IPS-18c (cell line): Measurements from ENCODE around the gene CCDC134.
A peak's percentile ranks its signal among the peaks of the same experiment; 100 is the strongest.

Experiments
- H3K4me3 ChIP-seq: 2 replicates; pipeline ENCODE4 v1.7.0; 2013; ENCODE audit warnings: low read depth, mild to moderate bottlenecking, low read length, moderate library complexity; ENCODE audit not compliant: insufficient read depth
- H3K9me3 ChIP-seq: one replicate; pipeline ENCODE4 v1.6.1; 2013; ENCODE audit warnings: mild to moderate bottlenecking, low read length, moderate library complexity; ENCODE audit not compliant: control insufficient read depth, insufficient read depth

Gene CCDC134

GRCh38 chr22:41780746-41781505, 19.6 kb upstream of the CCDC134 start:
- no peaks in the 10 kb centered on the region for H3K9me3 ChIP-seq
- no peak overlapping the region for H3K4me3 ChIP-seq

GRCh38 chr22:41781507-41781906, 19.0 kb upstream of the CCDC134 start:
- H3K9me3 ChIP-seq = no peaks in the 10 kb centered on the region
- no peak overlapping the region for H3K4me3 ChIP-seq

GRCh38 chr22:41782316-41782715, 18.2 kb upstream of the CCDC134 start:
- H3K4me3 ChIP-seq = no peak overlapping the region
- H3K9me3 ChIP-seq = no peaks in the 10 kb centered on the region

GRCh38 chr22:41782751-41783150, 17.7 kb upstream of the CCDC134 start:
- H3K4me3 ChIP-seq = no peak overlapping the region
- no peaks in the 10 kb centered on the region for H3K9me3 ChIP-seq

GRCh38 chr22:41787331-41787730, 13.1 kb upstream of the CCDC134 start:
- H3K4me3 ChIP-seq = no peak overlapping the region
- no peaks in the 10 kb centered on the region for H3K9me3 ChIP-seq

- Histone ChIP-seq H3K9me3 (no peaks in the 10 kb centered on the region), H3K4me3 (no peak overlapping the region)
Measured at GRCh38 chr22:41793871-41794270, 6.6 kb upstream of the CCDC134 start.

GRCh38 chr22:41798736-41799135, 1.7 kb upstream of the CCDC134 start:
- Histone ChIP-seq H3K4me3 (no peak overlapping the region), H3K9me3 (no peaks in the 10 kb centered on the region)

GRCh38 chr22:41799486-41800347, 762 bp upstream of the CCDC134 start:
- Histone ChIP-seq H3K4me3 (peak overlapping the region; percentile 90), H3K9me3 (no peaks in the 10 kb centered on the region)

GRCh38 chr22:41801147-41801819, 804 bp downstream of the CCDC134 start:
- H3K9me3 ChIP-seq = no peaks in the 10 kb centered on the region
- H3K4me3 ChIP-seq = peak overlapping the region; percentile 90

- Histone ChIP-seq H3K9me3 (no peaks in the 10 kb centered on the region), H3K4me3 (peak overlapping the region; percentile 9; the same call in 1 of the 2 replicates)
Measured at GRCh38 chr22:41801886-41802285, 1.4 kb downstream of the CCDC134 start.

- no peak overlapping the region for H3K4me3 ChIP-seq
- no peaks in the 10 kb centered on the region for H3K9me3 ChIP-seq
Measured at GRCh38 chr22:41805639-41806038, 5.2 kb downstream of the CCDC134 start.

GRCh38 chr22:41808400-41808799, 7.9 kb downstream of the CCDC134 start:
- Histone ChIP-seq H3K9me3 (no peaks in the 10 kb centered on the region), H3K4me3 (no peak overlapping the region)

GRCh38 chr22:41810022-41810421, 9.5 kb downstream of the CCDC134 start:
- no peaks in the 10 kb centered on the region for H3K9me3 ChIP-seq

GRCh38 chr22:41812805-41813545, 12.5 kb downstream of the CCDC134 start:
- H3K9me3 ChIP-seq = no peaks in the 10 kb centered on the region
- H3K4me3 ChIP-seq = no peak overlapping the region

More at GRCh38 chr22:41810022-41810421, 9.5 kb downstream of the CCDC134 start:
- H3K4me3 ChIP-seq = no peak overlapping the region

GRCh38 chr22:41813726-41814410, 13.4 kb downstream of the CCDC134 start:
- no peaks in the 10 kb centered on the region for H3K9me3 ChIP-seq
- no peak overlapping the region for H3K4me3 ChIP-seq

- Histone ChIP-seq H3K9me3 (no peaks in the 10 kb centered on the region), H3K4me3 (no peak overlapping the region)
Measured at GRCh38 chr22:41815716-41816115, 15.2 kb downstream of the CCDC134 start.
